Small intestine (tissue), 7 donors: ENCODE data around the gene SMARCC2. TPM values are rescaled to one million over a fixed set of nuclear protein-coding genes. Genes with fewer than 3 reads are reported as not detected.

Experiments used
- DNase-seq, 2 donors: peaks; one replicate each; pipeline versions ENCODE4 v3.0.0 to v3.0.0-alpha.2; 2013
- FAIRE-seq: peaks from 2 replicates; lab custom pipeline; 2012; peaks lifted over from hg19 to GRCh38; lab: Jason Lieb, UNC
- H3K27ac ChIP-seq, 3 donors: one replicate each; pipeline ENCODE4 v1.5.1; 2013; ENCODE audit warnings: low read length in 2 of 3, mild to moderate bottlenecking in 2 of 3, control low read depth in 1 of 3, inconsistent platforms in 1 of 3, low read depth in 1 of 3, moderate library complexity in 1 of 3
- H3K27me3 ChIP-seq, 3 donors: one replicate each; pipeline ENCODE4 v1.6.1; 2013; ENCODE audit warnings: low read length in 3 of 3, inconsistent platforms in 1 of 3; ENCODE audit not compliant: control insufficient read depth in 3 of 3, insufficient read depth in 3 of 3
- H3K36me3 ChIP-seq, 3 donors: one replicate each; pipeline ENCODE4 v1.6.1; 2013; ENCODE audit warnings: low read length in 3 of 3, inconsistent platforms in 1 of 3, low read depth in 1 of 3, mild to moderate bottlenecking in 1 of 3, moderate library complexity in 1 of 3; ENCODE audit not compliant: control insufficient read depth in 3 of 3, insufficient read depth in 2 of 3
- H3K4me1 ChIP-seq, 3 donors: one replicate each; pipeline ENCODE4 v1.6.1; 2013; ENCODE audit warnings: low read length in 2 of 3, inconsistent platforms in 1 of 3, low read depth in 1 of 3, mild to moderate bottlenecking in 1 of 3, moderate library complexity in 1 of 3; ENCODE audit not compliant: control insufficient read depth in 3 of 3, insufficient read depth in 2 of 3
- H3K4me3 ChIP-seq, 3 donors: one replicate each; pipeline ENCODE4 v1.5.1; 2013; ENCODE audit warnings: low read length in 3 of 3, control low read depth in 1 of 3, inconsistent platforms in 1 of 3, low read depth in 1 of 3, mild to moderate bottlenecking in 1 of 3, moderate library complexity in 1 of 3
- H3K9me3 ChIP-seq, 2 donors: one replicate each; pipeline ENCODE4 v1.6.1; 2013; ENCODE audit warnings: low read depth in 1 of 2, low read length in 1 of 2; ENCODE audit not compliant: control insufficient read depth in 2 of 2, insufficient read depth in 1 of 2
- WGBS, 3 donors: extraction: QIAGEN DNeasy Blood & Tissue Kit; methylation state at CpG; one replicate each; pipeline ENCODE4 v1.1.7; 2013; 5-methylcytosine and 5-hydroxymethylcytosine counted together
- polyA plus RNA-seq, 4 donors: library from polyadenylated mRNA; stranded (reverse) in 3 of 4; unstranded in 1 of 4; fragments of 200-250 nt in 3 of 4; fragments of 120-200 nt in 1 of 4; gene quantifications; one replicate each; pipeline versions ENCODE4 v1.2.1 to v1.2.3, GENCODE V29; 2013
- donor health status: healthy with polysubstance abuse.
- donor health status: control.
- donor health status: control.
- donor health status: Bipolar disorder and iron deficiency.
- donor health status: healthy.

SMARCC2 gene
- polyA plus RNA-seq, 4 donors = 18.6 to 67.5 (median 25.7) TPM

DNA sequence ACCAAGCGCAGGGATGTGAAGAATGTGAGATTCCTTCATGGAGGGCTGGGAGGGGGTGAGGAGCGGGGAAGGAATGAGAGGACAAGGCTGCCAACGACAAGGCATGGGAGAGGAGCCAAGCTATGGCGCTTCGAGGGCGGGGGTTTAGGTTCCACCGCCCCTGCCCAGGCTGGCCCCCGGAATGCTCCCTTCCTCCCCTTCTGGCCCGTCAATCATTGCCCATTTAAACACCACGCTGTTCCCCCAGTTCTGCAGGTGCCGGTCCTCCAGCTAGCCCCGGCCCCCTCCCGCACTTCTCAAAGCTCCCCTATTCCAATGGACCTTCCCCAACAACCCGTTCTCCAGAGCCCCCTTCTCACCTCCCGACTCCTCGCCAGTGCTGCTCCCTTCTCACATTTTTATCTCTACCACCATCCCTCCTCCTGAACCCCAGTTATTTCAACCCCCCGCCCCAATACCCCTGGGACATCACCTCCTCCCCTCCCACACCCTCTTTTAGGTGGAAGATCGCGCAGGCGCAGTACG lies 32.0 kb upstream of the SMARCC2 start:
- Histone ChIP-seq H3K27me3 (no peaks in the 10 kb centered on the region), H3K36me3 (peaks cover 0 to 27% (median 4%) of the 10 kb centered on the region in 3 donors), H3K4me3 (peak overlapping the region; percentile 61 to 93 (median 78)), H3K9me3 (no peaks in the 10 kb centered on the region), H3K27ac (peak overlapping the region; percentile 86 to 97 (median 90)), H3K4me1 (peaks cover 3 to 36% (median 7%) of the 10 kb centered on the region in 3 donors)
- no peak for FAIRE-seq
- DNase-seq = peak; percentile 32 to 71
- 1% methylated on average over 14 to 21 of the region's 21 CpGs for WGBS, 3 donors

DNA sequence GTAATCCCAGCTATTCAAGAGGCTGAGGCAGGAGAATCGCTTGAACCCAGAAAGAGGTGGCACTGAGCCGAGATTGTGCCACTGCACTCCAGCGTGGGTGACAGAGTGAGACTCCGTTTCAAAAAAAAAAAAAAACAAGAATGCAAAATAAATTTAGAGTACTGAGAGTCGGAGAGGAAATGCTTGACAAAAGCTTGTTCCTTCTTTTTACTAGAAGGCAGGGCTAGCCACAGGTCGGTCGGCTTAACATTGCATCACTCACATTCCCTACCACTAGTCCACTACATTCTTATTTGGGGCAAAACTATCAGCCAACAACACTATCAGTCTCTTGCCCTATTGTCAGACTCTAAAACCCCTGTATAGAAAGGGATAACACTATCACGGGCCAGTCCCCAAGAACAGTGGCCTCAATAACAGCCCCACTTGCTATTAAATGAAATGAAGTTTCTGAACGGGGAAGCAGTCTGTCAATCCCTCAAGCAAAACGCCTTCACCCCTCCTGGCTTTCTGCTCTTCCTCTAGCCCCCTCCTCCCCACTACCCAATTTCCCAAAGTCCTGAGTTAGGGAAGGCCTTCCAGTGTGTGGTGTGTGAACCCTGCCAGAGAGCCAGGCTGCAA lies 31.4 kb upstream of the SMARCC2 start:
- 7 to 17% (median 14%) methylated on average over 10 of the region's 10 CpGs for WGBS, 3 donors
- peak overlapping the region; percentile 61 to 93 (median 78) for H3K4me3 ChIP-seq
- H3K9me3 ChIP-seq = no peaks in the 10 kb centered on the region
- FAIRE-seq = no peak
- peaks cover 3 to 36% (median 7%) of the 10 kb centered on the region in 3 donors for H3K4me1 ChIP-seq
- H3K27me3 ChIP-seq = no peaks in the 10 kb centered on the region
- no peak for DNase-seq
- peak overlapping the region; percentile 86 to 97 (median 90) for H3K27ac ChIP-seq
- peaks cover 0 to 24% (median 5%) of the 10 kb centered on the region in 3 donors for H3K36me3 ChIP-seq

- no peaks in the 10 kb centered on the region for H3K9me3 ChIP-seq
- H3K4me1 ChIP-seq = peaks cover under 1 to 31% (median 7%) of the 10 kb centered on the region in 3 donors
- H3K36me3 ChIP-seq = peaks cover 0 to 27% (median 7%) of the 10 kb centered on the region in 3 donors
- no peak overlapping the region for H3K4me3 ChIP-seq
- H3K27me3 ChIP-seq = no peaks in the 10 kb centered on the region
- 90 to 95% (median 94%) methylated on average over 9 of the region's 9 CpGs for WGBS, 3 donors
- DNase-seq (no peak), FAIRE-seq (no peak)
- no peak overlapping the region for H3K27ac ChIP-seq
Observed at GRCh38 chr12:56219840-56220239, 30.6 kb upstream of the SMARCC2 start.

DNA sequence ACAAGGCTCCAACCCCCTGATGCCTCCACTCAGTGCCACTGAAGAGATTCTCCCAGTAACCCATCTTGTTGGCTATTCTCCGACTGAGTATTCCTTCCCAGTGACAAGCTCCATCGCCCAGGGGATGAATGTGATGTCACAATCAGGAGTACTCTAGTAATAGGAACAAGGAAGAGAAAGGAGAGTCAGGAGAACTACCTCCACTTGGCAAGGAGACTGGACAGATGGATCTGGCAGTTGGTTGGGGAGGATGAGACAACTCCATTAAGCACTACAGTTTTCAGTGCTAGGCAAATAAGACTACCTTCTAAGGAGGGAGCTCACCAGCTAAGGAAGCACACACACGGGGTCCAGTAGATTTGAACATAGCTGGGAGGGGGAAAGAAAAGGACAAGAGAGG lies 27.2 kb upstream of the SMARCC2 start:
- WGBS, 3 donors = 88 to 93% (median 92%) methylated on average over 3 of the region's 3 CpGs
- peaks cover 6 to 57% (median 16%) of the 10 kb centered on the region in 3 donors for H3K36me3 ChIP-seq
- H3K27me3 ChIP-seq = no peaks in the 10 kb centered on the region
- DNase-seq = no peak
- H3K4me3 ChIP-seq = no peak overlapping the region
- H3K9me3 ChIP-seq = no peaks in the 10 kb centered on the region
- peaks cover 0 to 9% (median 3%) of the 10 kb centered on the region in 3 donors for H3K4me1 ChIP-seq
- no peak for FAIRE-seq
- H3K27ac ChIP-seq = no peak overlapping the region

DNA sequence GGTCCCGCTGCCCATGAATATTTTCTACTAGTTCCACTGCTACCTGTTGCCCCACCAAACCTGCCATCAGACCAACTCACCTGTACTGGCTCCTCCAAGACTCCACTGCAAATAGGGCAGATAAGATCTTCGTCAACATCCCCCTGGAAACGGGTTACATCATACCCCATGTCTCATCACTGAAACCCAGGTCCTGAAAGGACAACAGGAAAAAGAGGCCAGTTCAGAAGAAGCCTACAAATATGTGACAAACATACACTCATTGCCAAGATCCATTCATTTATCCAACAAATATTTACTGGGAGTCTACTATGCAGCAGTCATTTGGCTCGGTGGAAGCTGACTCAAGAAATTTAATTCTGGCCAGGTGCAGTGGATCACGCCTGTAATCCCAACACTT lies 24.6 kb upstream of the SMARCC2 start:
- H3K27me3 ChIP-seq = no peaks in the 10 kb centered on the region
- no peak overlapping the region for H3K27ac ChIP-seq
- no peak overlapping the region for H3K4me3 ChIP-seq
- no peaks in the 10 kb centered on the region for H3K9me3 ChIP-seq
- no peaks in the 10 kb centered on the region for H3K4me1 ChIP-seq
- H3K36me3 ChIP-seq = peaks cover 8 to 67% (median 22%) of the 10 kb centered on the region in 3 donors
- 85 to 92% (median 89%) methylated on average over 5 of the region's 5 CpGs for WGBS, 3 donors
- FAIRE-seq (no peak), DNase-seq (no peak)

DNA sequence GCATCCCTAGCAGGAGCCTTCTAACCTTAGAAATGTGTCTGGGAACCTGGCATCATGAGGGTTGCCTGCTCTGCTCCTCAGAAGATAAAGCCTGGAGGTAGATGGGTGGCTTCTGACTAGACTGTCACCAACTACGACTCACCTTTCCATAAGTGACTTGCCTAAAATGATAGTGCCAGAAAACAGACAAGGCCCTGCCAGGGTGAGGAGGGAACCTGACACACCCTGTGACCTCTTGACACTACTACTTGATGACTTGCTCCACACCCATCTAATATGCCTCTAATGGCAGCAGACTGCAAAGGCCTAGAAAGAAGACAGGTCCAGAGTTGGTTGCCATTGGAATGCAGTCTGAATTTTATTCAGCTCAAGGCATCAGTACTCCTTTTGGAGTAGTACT lies 23.1 kb upstream of the SMARCC2 start:
- Histone ChIP-seq H3K36me3 (peaks cover 8 to 74% (median 23%) of the 10 kb centered on the region in 3 donors), H3K4me3 (no peak overlapping the region), H3K27me3 (no peaks in the 10 kb centered on the region), H3K27ac (no peak overlapping the region), H3K4me1 (no peaks in the 10 kb centered on the region), H3K9me3 (no peaks in the 10 kb centered on the region)
- WGBS, 3 donors = 72 to 86% (median 80%) methylated on average over 1 of the region's 1 CpG
- DNase-seq (no peak), FAIRE-seq (no peak)

GRCh38 chr12:56208006-56208405 lies 18.7 kb upstream of the SMARCC2 start:
- Histone ChIP-seq H3K4me1 (no peaks in the 10 kb centered on the region), H3K9me3 (no peaks in the 10 kb centered on the region), H3K27ac (no peak overlapping the region), H3K4me3 (no peak overlapping the region), H3K27me3 (no peaks in the 10 kb centered on the region), H3K36me3 (peaks cover 8 to 56% (median 14%) of the 10 kb centered on the region in 3 donors)
- DNase-seq (peak in 1 of 2 donors; percentile 31), FAIRE-seq (no peak)
- WGBS, 3 donors = 84 to 86% (median 86%) methylated on average over 6 of the region's 6 CpGs

DNA sequence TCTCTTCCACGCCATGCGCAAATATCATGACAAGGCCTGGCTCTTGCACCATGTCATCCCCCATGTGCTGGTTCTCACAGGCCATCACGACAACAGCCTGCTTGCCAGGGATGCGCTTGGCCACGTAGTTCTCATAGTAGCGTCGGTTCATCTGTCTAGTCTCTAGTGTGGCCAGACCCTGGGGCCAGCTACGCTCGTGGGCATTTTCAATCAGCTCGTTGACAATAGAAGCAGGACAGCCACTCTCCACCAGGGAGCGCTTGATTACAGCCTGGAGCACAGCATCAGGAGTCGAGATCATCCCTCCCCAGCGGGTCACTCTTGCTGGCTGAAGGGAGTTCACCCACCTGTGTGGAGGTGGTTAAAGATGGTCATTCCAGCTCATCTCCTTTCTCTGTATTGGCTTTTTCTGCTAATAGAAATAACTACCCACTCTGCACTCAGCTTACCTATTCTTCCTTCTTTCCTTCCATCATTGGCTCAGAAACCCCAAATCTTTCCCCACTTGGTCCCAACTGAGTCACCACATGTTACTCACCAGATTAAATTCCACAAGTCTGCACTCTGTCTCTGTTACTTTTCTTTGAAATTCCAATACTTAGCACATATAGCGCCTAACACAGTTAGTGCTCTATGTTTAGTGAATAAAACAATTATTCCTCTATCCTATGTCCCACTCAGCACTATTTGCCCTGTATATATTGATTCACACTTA lies 17.3 kb upstream of the SMARCC2 start:
- no peaks in the 10 kb centered on the region for H3K9me3 ChIP-seq
- H3K27ac ChIP-seq = no peak overlapping the region
- 54 to 60% (median 59%) methylated on average over 14 of the region's 14 CpGs for whole genome bisulfite sequencing, 3 donors
- FAIRE-seq (no peak), DNase-seq (peak; percentile 72 to 75)
- H3K27me3 ChIP-seq = no peaks in the 10 kb centered on the region
- no peak overlapping the region for H3K4me3 ChIP-seq
- H3K4me1 ChIP-seq = peaks cover 0 to 6% (median 0%) of the 10 kb centered on the region in 3 donors
- H3K36me3 ChIP-seq = peaks cover 2 to 44% (median 10%) of the 10 kb centered on the region in 3 donors
